A549 (cell line): ENCODE results near the gene ADAR. TPM values are rescaled to one million over a fixed set of nuclear protein-coding genes. Genes with fewer than 3 reads are reported as not detected.

ENCODE experiments used
- ATAC-seq, 2 experiments: fragments of 200-7000 bp in 1 of 2; fragments of >200 bp in 1 of 2; cut with Nextera tagmentation in 1 of 2; cut with Tn5 transposase in 1 of 2; 3 replicates each; pipeline versions ENCODE4 v1.8.0 to v1.9.1; 2018 to 2020; ENCODE audit warnings: mild to moderate bottlenecking in 1 of 2, moderate library complexity in 1 of 2
- CTCF ChIA-PET: fragments of 300-600 bp; sonication (Branson Sonifier 250); formaldehyde crosslinking; extraction: SDS; loops from one replicate; lab custom pipeline; 2021; ENCODE audit warnings: antibody characterized with exemption, inconsistent platforms; lab: Yijun Ruan, JAX
- POLR2A ChIA-PET: fragments of 350-600 bp; formaldehyde crosslinking; extraction: SDS; loops from one replicate; lab custom pipeline; 2021; ENCODE audit warnings: antibody characterized with exemption, inconsistent platforms; lab: Yijun Ruan, JAX
- DNase-seq, 2 experiments: peaks; one replicate each; pipeline versions ENCODE4 v3.0.0 to v3.0.0-alpha.2; 2011 to 2016; ENCODE audit warnings: low read depth in 1 of 2, low spot score in 1 of 2
- FAIRE-seq: peaks from 2 replicates; lab custom pipeline; 2011; peaks lifted over from hg19 to GRCh38; lab: Jason Lieb, UNC
- H3K27ac ChIP-seq, 2 experiments: fragments of >200 bp; sonication (Bioruptor Twin); formaldehyde crosslinking; 3 replicates each; pipeline ENCODE4 v1.5.1; 2016 to 2017
- H3K4me1 ChIP-seq: fragments of >200 bp; sonication (Bioruptor Twin); formaldehyde crosslinking; 3 replicates; pipeline ENCODE4 v1.6.1; 2016
- H3K4me2 ChIP-seq: fragments of >200 bp; sonication (Bioruptor Twin); formaldehyde crosslinking; 3 replicates; pipeline ENCODE4 v1.6.1; 2016
- H3K4me3 ChIP-seq: fragments of >200 bp; sonication (Bioruptor Twin); formaldehyde crosslinking; 3 replicates; pipeline ENCODE4 v1.5.1; 2016
- H3K9me3 ChIP-seq: fragments of >200 bp; sonication (Bioruptor Twin); formaldehyde crosslinking; 3 replicates; pipeline ENCODE4 v1.6.1; 2016
- BHLHE40 ChIP-seq: IDR thresholded peaks from 2 replicates; pipeline ENCODE4 v1.6.1; 2012; ENCODE audit warnings: low read depth, low read length, inconsistent platforms
- CBX8 ChIP-seq: fragments of 200-600 bp; sonication (generic); IDR thresholded peaks from 2 replicates; pipeline ENCODE4 v1.6.1; 2016
- CHD4 ChIP-seq: fragments of 200-600 bp; sonication (generic); IDR thresholded peaks from 2 replicates; pipeline ENCODE4 v1.6.1; 2016; ENCODE audit warnings: antibody characterized with exemption, mild to moderate bottlenecking, borderline replicate concordance
- EHF ChIP-seq: fragments of 250-450 bp; sonication (Bioruptor Pico); IDR thresholded peaks from 2 replicates; pipeline ENCODE4 v1.5.0; 2020; ENCODE audit warnings: mild to moderate bottlenecking
- EHMT2 ChIP-seq: fragments of 200-600 bp; sonication (generic); IDR thresholded peaks from 2 replicates; pipeline ENCODE4 v1.6.1; 2016; ENCODE audit warnings: antibody characterized with exemption, low read depth, mild to moderate bottlenecking, moderate library complexity
- FOSB ChIP-seq: fragments of 250-450 bp; sonication (Bioruptor Pico); IDR thresholded peaks from 2 replicates; pipeline ENCODE4 v1.5.0; 2020; ENCODE audit warnings: mild to moderate bottlenecking, moderate library complexity
- HEYL ChIP-seq: fragments of 250-450 bp; sonication (Bioruptor Pico); IDR thresholded peaks from 2 replicates; pipeline ENCODE4 v1.8.0; 2021; ENCODE audit warnings: mild to moderate bottlenecking, moderate library complexity
- HOXA7 ChIP-seq: fragments of 250-450 bp; sonication (Bioruptor Pico); IDR thresholded peaks from 2 replicates; pipeline ENCODE4 v1.5.0; 2020; ENCODE audit warnings: mild to moderate bottlenecking, moderate library complexity
- MAZ ChIP-seq: fragments of 150-350 bp; IDR thresholded peaks from 2 replicates; pipeline ENCODE4 v1.6.1; 2014; ENCODE audit warnings: antibody characterized with exemption, low read depth, low read length, borderline replicate concordance
- MYC ChIP-seq: IDR thresholded peaks from 2 replicates; pipeline ENCODE4 v1.6.1; 2012; ENCODE audit warnings: mild to moderate bottlenecking, inconsistent platforms, low read length, improper control_type of control experiment, borderline replicate concordance
- POLR2AphosphoS2 ChIP-seq: conservative IDR thresholded peaks from 2 replicates; pipeline ENCODE4 v1.6.1; 2012; ENCODE audit warnings: low read length, improper control_type of control experiment, inconsistent platforms
- RCOR1 ChIP-seq: fragments of 150-350 bp; IDR thresholded peaks from 2 replicates; pipeline ENCODE4 v1.6.1; 2014; ENCODE audit warnings: antibody characterized with exemption, low read length, low read depth
- RNF2 ChIP-seq: fragments of 200-600 bp; sonication (generic); IDR thresholded peaks from 2 replicates; pipeline ENCODE4 v1.6.1; 2016; ENCODE audit warnings: low read depth, mild to moderate bottlenecking, antibody characterized with exemption, moderate library complexity, borderline replicate concordance
- SREBF2 ChIP-seq: fragments of 450-650 bp; IDR thresholded peaks from 2 replicates; pipeline ENCODE4 v1.6.1; 2014; ENCODE audit warnings: mild to moderate bottlenecking, moderate library complexity
- TP53 ChIP-seq: fragments of 250-450 bp; sonication (Bioruptor Pico); IDR thresholded peaks from 2 replicates; pipeline ENCODE4 v1.5.0; 2021; ENCODE audit warnings: mild to moderate bottlenecking, moderate library complexity
- ZFP36 ChIP-seq: fragments of 450-650 bp; IDR thresholded peaks from 2 replicates; pipeline ENCODE4 v1.6.1; 2014; ENCODE audit warnings: borderline replicate concordance; ENCODE audit not compliant: partially characterized antibody
- ZNF302 ChIP-seq: fragments of 250-450 bp; sonication (Bioruptor Pico); IDR thresholded peaks from 2 replicates; pipeline ENCODE4 v1.9.0; 2021; ENCODE audit warnings: inconsistent platforms, mild to moderate bottlenecking, moderate library complexity
- WGBS: methylation state at CpG from one replicate; pipeline ENCODE4 v1.1.6; 2017; ENCODE audit errors: missing lambda C conversion rate; 5-methylcytosine and 5-hydroxymethylcytosine counted together
- polyA plus RNA-seq, 4 experiments: library from polyadenylated mRNA; depleted of rRNA in 3 of 4; stranded (reverse); fragments of >200 nt; fragmentation: RNase III in 1 of 4; extraction: RNeasy Plus Mini Kit Qiagen cat#74134 plus additional on column Dnase treatment in 1 of 4; gene quantifications; 2 replicates in 3 of 4; 3 replicates in 1 of 4; pipeline ENCODE4 v1.2.3, GENCODE V29; 2011 to 2017
- TF ChIP-seq, protein P1 (sequence below): fragments of >200 bp; sonication (Bioruptor Twin); formaldehyde crosslinking; IDR thresholded peaks from 3 replicates; pipeline ENCODE4 v1.6.1; 2016
- TF ChIP-seq, protein P2 (sequence below): IDR thresholded peaks from 2 replicates; pipeline ENCODE4 v1.6.1; 2012
- TF ChIP-seq, protein P3 (sequence below): fragments of 150-350 bp; IDR thresholded peaks from 2 replicates; pipeline ENCODE4 v1.6.1; 2014; ENCODE audit warnings: low read depth, mild to moderate bottlenecking, low read length

ADAR gene
- polyA plus RNA-seq, 2 of the 4 experiments (the other 2 are of a cell fraction): 71.7 to 170 TPM

DNA sequence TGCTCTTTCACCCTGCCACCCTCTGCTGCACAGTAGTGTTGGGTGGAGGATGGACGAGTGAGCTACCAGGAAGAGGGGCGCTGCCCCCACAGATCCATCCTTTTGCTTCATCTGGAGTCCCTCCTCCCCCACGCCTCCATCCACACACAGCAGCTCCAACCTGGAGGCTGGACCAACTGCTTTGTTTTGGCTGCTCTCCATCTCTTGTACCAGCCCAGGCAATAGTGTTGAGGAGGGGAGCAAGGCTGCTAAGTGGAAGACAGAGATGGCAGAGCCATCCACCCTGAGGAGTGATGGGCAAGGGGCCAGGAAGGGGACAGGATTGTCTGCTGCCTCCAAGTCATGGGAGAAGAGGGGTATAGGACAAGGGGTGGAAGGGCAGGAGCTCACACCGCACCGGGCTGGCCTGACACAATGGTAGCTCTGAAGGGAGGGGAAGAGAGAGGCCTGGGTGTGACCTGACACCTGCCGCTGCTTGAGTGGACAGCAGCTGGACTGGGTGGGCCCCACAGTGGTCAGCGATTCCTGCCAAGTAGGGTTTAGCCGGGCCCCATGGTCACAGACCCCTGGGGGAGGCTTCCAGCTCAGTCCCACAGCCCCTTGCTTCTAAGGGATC, 31.9 kb downstream of the ADAR start:
- DNase-seq: no peak
- 81% methylated on average over 8 of the region's 8 CpGs for WGBS
- TF ChIP-seq MAZ (no peak), ZFP36 (no peak), BHLHE40 (no peak), TP53 (CRISPR knock-in tag) (no peak), RCOR1 (no peak), ZNF302 (no peak), HOXA7 (CRISPR knock-in tag) (no peak), SREBF2 (no peak), CBX8 (no peak), MYC (no peak), EHF (CRISPR knock-in tag) (no peak), CHD4 (no peak), FOSB (CRISPR knock-in tag) (no peak), EHMT2 (no peak), HEYL (CRISPR knock-in tag) (no peak), RNF2 (no peak)
- TF ChIP-seq, protein P1, sequence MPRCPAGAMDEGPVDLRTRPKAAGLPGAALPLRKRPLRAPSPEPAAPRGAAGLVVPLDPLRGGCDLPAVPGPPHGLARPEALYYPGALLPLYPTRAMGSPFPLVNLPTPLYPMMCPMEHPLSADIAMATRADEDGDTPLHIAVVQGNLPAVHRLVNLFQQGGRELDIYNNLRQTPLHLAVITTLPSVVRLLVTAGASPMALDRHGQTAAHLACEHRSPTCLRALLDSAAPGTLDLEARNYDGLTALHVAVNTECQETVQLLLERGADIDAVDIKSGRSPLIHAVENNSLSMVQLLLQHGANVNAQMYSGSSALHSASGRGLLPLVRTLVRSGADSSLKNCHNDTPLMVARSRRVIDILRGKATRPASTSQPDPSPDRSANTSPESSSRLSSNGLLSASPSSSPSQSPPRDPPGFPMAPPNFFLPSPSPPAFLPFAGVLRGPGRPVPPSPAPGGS: no peak
- TF ChIP-seq, protein P2, sequence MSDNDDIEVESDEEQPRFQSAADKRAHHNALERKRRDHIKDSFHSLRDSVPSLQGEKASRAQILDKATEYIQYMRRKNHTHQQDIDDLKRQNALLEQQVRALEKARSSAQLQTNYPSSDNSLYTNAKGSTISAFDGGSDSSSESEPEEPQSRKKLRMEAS: no peak
- TF ChIP-seq, protein P3, sequence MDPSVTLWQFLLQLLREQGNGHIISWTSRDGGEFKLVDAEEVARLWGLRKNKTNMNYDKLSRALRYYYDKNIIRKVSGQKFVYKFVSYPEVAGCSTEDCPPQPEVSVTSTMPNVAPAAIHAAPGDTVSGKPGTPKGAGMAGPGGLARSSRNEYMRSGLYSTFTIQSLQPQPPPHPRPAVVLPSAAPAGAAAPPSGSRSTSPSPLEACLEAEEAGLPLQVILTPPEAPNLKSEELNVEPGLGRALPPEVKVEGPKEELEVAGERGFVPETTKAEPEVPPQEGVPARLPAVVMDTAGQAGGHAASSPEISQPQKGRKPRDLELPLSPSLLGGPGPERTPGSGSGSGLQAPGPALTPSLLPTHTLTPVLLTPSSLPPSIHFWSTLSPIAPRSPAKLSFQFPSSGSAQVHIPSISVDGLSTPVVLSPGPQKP: no peak
- H3K27ac ChIP-seq: no peak overlapping the region
- no peak overlapping the region for H3K4me2 ChIP-seq
- no peak overlapping the region for H3K4me3 ChIP-seq
- ChIA-PET CTCF (interaction anchor here (0.8 to 2.5 kb wide), 3 partner anchors 17 to 509 kb away, joined by 3 to 11 read pairs (median 6); no protein-coding TSS in a partner anchor), POLR2A (interaction anchor here (1.9 kb wide), 1 partner anchor 8 kb away, joined by 6 read pairs; the partner anchor contains the start of gene CHRNB2)
- no peak for FAIRE-seq
- no peaks in the 10 kb centered on the region for H3K4me1 ChIP-seq
- no peak; a peak in 1 of 6 replicates for ATAC-seq
- H3K9me3 ChIP-seq: no peaks in the 10 kb centered on the region

DNA sequence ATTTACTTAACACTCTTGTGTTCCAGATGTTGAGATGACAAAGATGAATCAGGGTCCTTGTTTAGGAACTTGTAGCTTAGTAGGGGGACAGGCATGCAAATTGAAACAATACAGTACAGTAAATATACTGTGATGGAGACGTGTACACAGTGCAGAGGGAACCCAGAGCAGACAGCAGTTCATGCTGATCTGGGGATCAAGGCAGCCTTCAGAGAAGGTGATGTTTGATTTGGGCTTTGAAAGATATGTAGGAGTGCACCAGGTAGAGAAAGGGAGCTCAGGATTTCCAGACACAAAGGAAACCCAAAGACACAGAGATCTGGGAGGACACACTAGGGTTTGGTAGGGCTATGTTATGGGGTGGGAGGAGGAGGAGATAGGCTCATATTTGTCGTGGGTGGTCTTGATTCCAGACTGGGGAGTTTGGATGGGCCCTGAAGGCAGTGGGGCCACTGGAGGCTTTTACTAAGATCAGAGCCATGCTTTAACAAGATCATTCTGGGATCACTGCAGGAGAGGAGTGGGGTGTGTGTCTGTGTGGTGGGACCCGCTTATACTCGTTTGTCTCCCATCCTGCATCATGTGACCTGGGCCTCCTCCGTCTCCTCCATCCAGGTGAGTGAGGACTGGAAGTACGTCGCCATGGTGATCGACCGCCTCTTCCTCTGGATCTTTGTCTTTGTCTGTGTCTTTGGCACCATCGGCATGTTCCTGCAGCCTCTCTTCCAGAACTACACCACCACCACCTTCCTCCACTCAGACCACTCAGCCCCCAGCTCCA, 32.6 kb downstream of the ADAR start:
- FAIRE-seq (no peak), ATAC-seq (0 out of 6 replicates have a peak, but pooled peaks of 1 of the 2 experiments have one; percentile 3), DNase-seq (no peak)
- ChIA-PET POLR2A (no interaction called here), CTCF (interaction anchor here (0.6 to 2.5 kb wide), 4 partner anchors 16 to 368 kb away, joined by 3 to 11 read pairs (median 4); no protein-coding TSS in a partner anchor)
- H3K4me2 ChIP-seq: no peak overlapping the region
- TF ChIP-seq HOXA7 (CRISPR knock-in tag): no peak
- 0 out of 2 replicates have a peak, but pooled peaks have one; percentile 7 for TF ChIP-seq POLR2AphosphoS2
- H3K9me3 ChIP-seq: no peaks in the 10 kb centered on the region
- 80% methylated on average over 10 of the region's 10 CpGs for WGBS
- H3K4me1 ChIP-seq: no peaks in the 10 kb centered on the region
- no peak overlapping the region for H3K4me3 ChIP-seq
- no peak overlapping the region for H3K27ac ChIP-seq

DNA sequence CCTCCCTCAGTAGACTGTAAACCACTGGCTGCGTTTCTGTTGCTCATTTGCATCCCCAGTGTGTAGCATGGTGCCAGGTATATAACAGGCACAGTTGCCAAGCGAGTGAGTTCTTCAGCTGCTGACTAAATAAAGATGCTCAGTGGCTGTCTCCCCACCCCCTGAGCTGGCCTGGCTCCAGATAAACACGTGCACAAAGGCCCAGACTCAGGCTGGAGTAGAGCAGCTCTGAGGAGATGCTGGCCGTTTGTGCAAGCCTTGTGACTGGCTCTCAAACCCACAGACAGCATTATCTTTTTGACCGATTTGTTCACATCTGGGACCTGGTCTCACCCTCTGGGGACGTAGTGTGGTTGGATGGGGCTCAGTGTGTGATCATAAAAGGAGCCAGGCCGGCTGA, 33.3 kb downstream of the ADAR start:
- POLR2A ChIA-PET: no interaction called here

More for the DNA sequence above, 33.3 kb downstream of the ADAR start:
- Histone ChIP-seq H3K4me1 (no peaks in the 10 kb centered on the region), H3K4me3 (no peak overlapping the region), H3K9me3 (no peaks in the 10 kb centered on the region), H3K4me2 (no peak overlapping the region), H3K27ac (no peak overlapping the region)
- TF ChIP-seq POLR2AphosphoS2: 0 out of 2 replicates have a peak, but pooled peaks have one; percentile 21
- no peak for TF ChIP-seq SREBF2
- no peak for DNase-seq
- CTCF ChIA-PET: interaction anchor here (1.1 to 2.5 kb wide), 3 partner anchors 15 to 240 kb away, joined by 3 to 11 read pairs (median 4); no protein-coding TSS in a partner anchor
- peak; percentile 11 to 22; a peak in 3 of 6 replicates for ATAC-seq
- no peak for FAIRE-seq
- 30% methylated on average over 7 of the region's 7 CpGs for WGBS
